OCI-M1 (cell line): ENCODE measurements around the gene MACO1.
A peak's percentile ranks its signal among the peaks of the same experiment; 100 is the strongest.

Experiments used
- DNase-seq: peaks from one replicate; lab custom pipeline; 2025; lab: John Stamatoyannopoulos, UW

The MACO1 gene

GRCh38 chr1:25543425-25544242 lies 112.9 kb downstream of the MACO1 start, which contains the start of gene LDLRAP1:
Gene LDLRAP1, plus strand, starts transcription at chr1:25543606. Its CDS starts 93 bp downstream, at chr1:25543699.
- peak; percentile 88 for DNase-seq

- DNase-seq, result no peak
Observed at GRCh38 chr1:25544243-25544764, 113.6 kb downstream of the MACO1 start.

- no peak for DNase-seq
Observed at GRCh38 chr1:25544819-25545218, 114.1 kb downstream of the MACO1 start.

- DNase-seq, result no peak
Observed at GRCh38 chr1:25545767-25546166, 115.1 kb downstream of the MACO1 start.

GRCh38 chr1:25546193-25546592 lies 115.5 kb downstream of the MACO1 start:
- DNase-seq, result no peak

GRCh38 chr1:25548601-25549000 lies 117.9 kb downstream of the MACO1 start:
- DNase-seq, result no peak

GRCh38 chr1:25549273-25550154 lies 118.8 kb downstream of the MACO1 start:
- DNase-seq, result peak; percentile 88
